GM12878 (cell line): ENCODE results near the gene FASN. TPM values are rescaled to one million over a fixed set of nuclear protein-coding genes. Genes with fewer than 3 reads are reported as not detected.

Source experiments
- ATAC-seq: fragments of 200-7000 bp; cut with Tn5 transposase; 3 replicates; pipeline ENCODE4 v1.9.1; 2020; ENCODE audit warnings: mild to moderate bottlenecking, moderate library complexity
- BruUV-seq: library from RNA; stranded (reverse); fragments of 400-500 nt; replicated peaks from 2 replicates; lab custom pipeline; 2021; lab: Mats Ljungman, UMichigan
- CTCF ChIA-PET: fragments of 300-600 bp; sonication (Branson Sonifier 250); formaldehyde crosslinking; extraction: SDS; loops from one replicate; lab custom pipeline; 2021; ENCODE audit warnings: inconsistent platforms; lab: Yijun Ruan, JAX
- POLR2A ChIA-PET: fragments of 350-600 bp; formaldehyde crosslinking; extraction: SDS; loops from one replicate; lab custom pipeline; 2021; ENCODE audit warnings: inconsistent platforms; lab: Charles Lee
- RAD21 ChIA-PET: fragments of 300-600 bp; sonication (Branson Sonifier 250); formaldehyde crosslinking; loops from one replicate; lab custom pipeline; 2023; ENCODE audit warnings: antibody characterized with exemption; ENCODE audit not compliant: unreplicated experiment; lab: Charles Lee
- SMC1A ChIA-PET: fragments of 300-600 bp; sonication (Branson Sonifier 250); formaldehyde crosslinking; loops from one replicate; lab custom pipeline; 2023; ENCODE audit not compliant: unreplicated experiment, uncharacterized antibody; lab: Charles Lee
- DNase-seq: peaks from one replicate; pipeline ENCODE4 v3.0.0-alpha.2; 2011; ENCODE audit warnings: low read depth, low spot score
- FAIRE-seq: peaks from 3 replicates; lab custom pipeline; 2011; peaks lifted over from hg19 to GRCh38; lab: Jason Lieb, UNC
- H2AFZ ChIP-seq: 2 replicates; pipeline ENCODE4 v1.6.0; 2011; ENCODE audit warnings: low read depth, low read length, control low read depth; ENCODE audit not compliant: control insufficient read depth
- H3K27ac ChIP-seq: 2 replicates; pipeline ENCODE4 v1.5.1; 2011; ENCODE audit warnings: control low read depth; ENCODE audit not compliant: control insufficient read depth, insufficient read depth
- H3K27me3 ChIP-seq, 2 experiments: replicated peaks in 1 of 2; 2 replicates each; pipeline versions ENCODE4 v1.6.0 to v1.6.1; 2011; ENCODE audit warnings: low read length in 1 of 2; ENCODE audit not compliant: control insufficient read depth in 2 of 2, insufficient read depth in 2 of 2
- H3K36me3 ChIP-seq, 2 experiments: 2 replicates each; pipeline ENCODE4 v1.5.1; 2011; ENCODE audit warnings: low read length in 1 of 2; ENCODE audit not compliant: control insufficient read depth in 2 of 2, insufficient read depth in 2 of 2
- H3K4me1 ChIP-seq: 2 replicates; pipeline ENCODE4 v1.6.1; 2011; ENCODE audit warnings: mild to moderate bottlenecking, low read length, moderate library complexity, mixed read lengths; ENCODE audit not compliant: control insufficient read depth, insufficient read depth
- H3K4me2 ChIP-seq: 2 replicates; pipeline ENCODE4 v1.6.0; 2011; ENCODE audit warnings: control low read depth; ENCODE audit not compliant: control insufficient read depth, insufficient read depth
- H3K4me3 ChIP-seq: fragments of 200-600 bp; sonication (generic); 2 replicates; pipeline ENCODE4 v1.5.1; 2016
- H3K79me2 ChIP-seq: 2 replicates; pipeline ENCODE4 v1.6.0; 2011; ENCODE audit warnings: low read length; ENCODE audit not compliant: control insufficient read depth, insufficient read depth
- H3K9ac ChIP-seq: 2 replicates; pipeline ENCODE4 v1.8.0; 2011; ENCODE audit warnings: low read length, control low read depth, mixed read lengths; ENCODE audit not compliant: control insufficient read depth, insufficient read depth
- H3K9me3 ChIP-seq: replicated peaks from 3 replicates; pipeline ENCODE4 v1.5.1; 2011; ENCODE audit warnings: mild to moderate bottlenecking, low read length; ENCODE audit not compliant: control insufficient read depth, insufficient read depth
- H4K20me1 ChIP-seq: 2 replicates; pipeline ENCODE4 v1.6.0; 2011; ENCODE audit not compliant: control insufficient read depth, insufficient read depth
- CBX3 ChIP-seq: fragments of 200-600 bp; sonication (generic); IDR thresholded peaks from 2 replicates; pipeline ENCODE4 v1.6.1; 2016; ENCODE audit warnings: low read depth, borderline replicate concordance
- CEBPB ChIP-seq, 2 experiments: fragments of 150-350 bp in 1 of 2; IDR thresholded peaks; 2 replicates each; pipeline ENCODE4 v1.6.1; 2012 to 2014; ENCODE audit warnings: low read depth in 2 of 2, low read length in 2 of 2, borderline replicate concordance in 1 of 2, inconsistent platforms in 1 of 2
- FOXM1 ChIP-seq: IDR thresholded peaks from 2 replicates; pipeline ENCODE4 v1.6.1; 2012; ENCODE audit warnings: low read depth, mild to moderate bottlenecking, inconsistent platforms, low read length, moderate library complexity
- HDAC6 ChIP-seq: fragments of 200-600 bp; sonication (generic); IDR thresholded peaks from one replicate; pipeline ENCODE4 v1.8.0; 2017; ENCODE audit warnings: antibody characterized with exemption; ENCODE audit not compliant: unreplicated experiment
- NFYB ChIP-seq: IDR thresholded peaks from 2 replicates; pipeline ENCODE4 v1.6.1; 2011; ENCODE audit warnings: low read depth, mild to moderate bottlenecking, low read length, improper control_type of control experiment, moderate library complexity; ENCODE audit not compliant: insufficient read depth
- POLR2AphosphoS5 ChIP-seq: IDR thresholded peaks from 2 replicates; pipeline ENCODE4 v1.6.1; 2011; ENCODE audit warnings: mild to moderate bottlenecking, low read length, inconsistent platforms
- SREBF2 ChIP-seq: IDR thresholded peaks from 2 replicates; pipeline ENCODE4 v1.6.1; 2012; ENCODE audit warnings: mild to moderate bottlenecking, low read length
- STAT3 ChIP-seq: IDR thresholded peaks from 2 replicates; pipeline ENCODE4 v1.6.1; 2011; ENCODE audit warnings: low read depth, low read length, improper control_type of control experiment
- WGBS: methylation state at CpG from one replicate; pipeline ENCODE4 v1.1.6; 2016; ENCODE audit warnings: low lambda C conversion rate; ENCODE audit not compliant: insufficient replicate concordance, insufficient coverage; ENCODE audit errors: missing lambda C conversion rate; 5-methylcytosine and 5-hydroxymethylcytosine counted together
- in situ Hi-C: fragments of 300-500 bp; cut with MboI; formaldehyde crosslinking; loops from 9 replicates; pipeline ENCODE4 v1.14.3; 2018; ENCODE audit warnings: mixed read lengths
- intact Hi-C: fragments of 100-400 bp; cut with micrococcal nuclease; formaldehyde crosslinking; loops from one replicate; pipeline ENCODE4 v1.14.2; 2022; ENCODE audit not compliant: unreplicated experiment
- polyA plus RNA-seq, 11 experiments: library from polyadenylated mRNA; depleted of rRNA in 4 of 11; unstranded in 6 of 11; stranded (reverse) in 5 of 11; fragments of >200 nt; fragmentation: Nextera tagmentation in 4 of 11; fragmentation: Illumina TruSeq in 1 of 11; extraction: Ambion mirVana in 4 of 11; extraction: Trizol in 1 of 11; gene quantifications; 1 replicate in 1 of 11; 2 replicates in 10 of 11; pipeline versions ENCODE4 v1.2.1 to v1.2.3, GENCODE V29; 2011 to 2016; ENCODE audit warnings: inconsistent platforms in 2 of 11, missing spikeins in 2 of 11, low read depth in 1 of 11
- total RNA-seq, 4 experiments: library from RNA; depleted of rRNA in 3 of 4; stranded (reverse); fragments of >200 nt in 3 of 4; fragmentation: Illumina TruSeq in 1 of 4; extraction: Trizol in 1 of 4; gene quantifications; 2 replicates each; pipeline versions ENCODE4 v1.2.1 to v1.2.3, GENCODE V29; 2013 to 2021
- TF ChIP-seq, protein P1 (sequence below): IDR thresholded peaks from 2 replicates; pipeline ENCODE4 v1.6.1; 2012; ENCODE audit warnings: mild to moderate bottlenecking, low read depth, low read length
- TF ChIP-seq, protein P2 (sequence below): fragments of 450-650 bp; IDR thresholded peaks from 2 replicates; pipeline ENCODE4 v1.6.1; 2016; ENCODE audit warnings: mild to moderate bottlenecking
- TF ChIP-seq, protein P3 (sequence below): IDR thresholded peaks from 2 replicates; pipeline ENCODE4 v1.6.1; 2011; ENCODE audit warnings: low read depth, low read length, improper control_type of control experiment, borderline replicate concordance
- TF ChIP-seq, protein P4 (sequence below): IDR thresholded peaks from 2 replicates; pipeline ENCODE4 v1.6.1; 2011; ENCODE audit warnings: mild to moderate bottlenecking, low read depth, low read length, moderate library complexity; ENCODE audit not compliant: insufficient replicate concordance
- TF ChIP-seq, protein P5 (sequence below), 3 experiments: IDR thresholded peaks in 2 of 3; conservative IDR thresholded peaks in 1 of 3; 2 replicates each; pipeline ENCODE4 v1.5.1; 2011; ENCODE audit warnings: low read depth in 3 of 3, low read length in 3 of 3, mild to moderate bottlenecking in 3 of 3, control low read depth in 2 of 3, moderate library complexity in 2 of 3, inconsistent platforms in 1 of 3, mixed read lengths in 1 of 3; ENCODE audit not compliant: control insufficient read depth in 2 of 3, insufficient read depth in 1 of 3; ENCODE audit errors: extremely low read depth in 1 of 3

FASN gene
- total and polyA plus RNA-seq, 10 of the 15 experiments (the other 5 are each of a cell fraction or from before 2014, with no cell fraction given) = 0.19 to 333 (median 30.4) TPM

DNA sequence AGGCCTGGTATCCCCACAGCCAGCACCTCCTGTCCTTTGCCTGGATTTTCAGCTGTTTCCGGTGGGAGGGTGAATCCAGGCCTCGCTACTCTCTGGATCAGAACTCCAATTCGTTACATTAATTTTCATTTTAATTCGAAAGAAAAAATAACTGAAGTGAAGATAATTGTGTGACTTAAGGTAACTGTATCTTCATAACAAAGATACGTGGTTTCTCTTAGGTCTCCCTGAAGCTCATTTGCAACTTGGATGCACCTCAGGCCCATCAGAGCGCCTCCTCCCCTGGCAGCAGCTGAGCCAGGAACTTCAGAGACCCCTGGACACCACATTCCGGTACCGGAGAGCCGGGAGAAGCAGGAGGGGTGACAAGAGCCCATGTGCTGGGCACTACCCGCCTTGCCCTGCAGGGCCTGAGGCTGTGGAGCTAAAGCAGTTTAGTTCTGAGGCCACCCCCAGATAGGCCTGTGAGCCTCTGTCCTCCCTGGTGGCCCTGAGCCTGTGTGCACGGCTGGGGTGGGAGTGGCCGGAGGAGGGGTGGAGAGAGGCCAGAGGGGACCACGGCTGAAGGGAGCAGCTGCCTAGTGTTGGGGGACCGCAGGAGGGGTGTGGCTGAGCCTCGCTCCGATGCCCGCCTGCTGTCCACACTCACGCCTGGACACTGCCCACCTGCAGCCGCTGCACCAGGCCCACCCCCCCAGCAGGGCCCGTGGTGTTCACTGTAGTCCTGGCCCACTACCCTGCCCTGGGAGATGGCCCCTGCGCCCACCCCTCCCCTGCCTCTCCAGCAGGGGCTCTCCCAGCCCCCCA is 21.0 kb downstream of the FASN start:
- in situ Hi-C loops = no loop called here
- no peak overlapping the region for H3K4me3 ChIP-seq
- TF ChIP-seq, protein P1, sequence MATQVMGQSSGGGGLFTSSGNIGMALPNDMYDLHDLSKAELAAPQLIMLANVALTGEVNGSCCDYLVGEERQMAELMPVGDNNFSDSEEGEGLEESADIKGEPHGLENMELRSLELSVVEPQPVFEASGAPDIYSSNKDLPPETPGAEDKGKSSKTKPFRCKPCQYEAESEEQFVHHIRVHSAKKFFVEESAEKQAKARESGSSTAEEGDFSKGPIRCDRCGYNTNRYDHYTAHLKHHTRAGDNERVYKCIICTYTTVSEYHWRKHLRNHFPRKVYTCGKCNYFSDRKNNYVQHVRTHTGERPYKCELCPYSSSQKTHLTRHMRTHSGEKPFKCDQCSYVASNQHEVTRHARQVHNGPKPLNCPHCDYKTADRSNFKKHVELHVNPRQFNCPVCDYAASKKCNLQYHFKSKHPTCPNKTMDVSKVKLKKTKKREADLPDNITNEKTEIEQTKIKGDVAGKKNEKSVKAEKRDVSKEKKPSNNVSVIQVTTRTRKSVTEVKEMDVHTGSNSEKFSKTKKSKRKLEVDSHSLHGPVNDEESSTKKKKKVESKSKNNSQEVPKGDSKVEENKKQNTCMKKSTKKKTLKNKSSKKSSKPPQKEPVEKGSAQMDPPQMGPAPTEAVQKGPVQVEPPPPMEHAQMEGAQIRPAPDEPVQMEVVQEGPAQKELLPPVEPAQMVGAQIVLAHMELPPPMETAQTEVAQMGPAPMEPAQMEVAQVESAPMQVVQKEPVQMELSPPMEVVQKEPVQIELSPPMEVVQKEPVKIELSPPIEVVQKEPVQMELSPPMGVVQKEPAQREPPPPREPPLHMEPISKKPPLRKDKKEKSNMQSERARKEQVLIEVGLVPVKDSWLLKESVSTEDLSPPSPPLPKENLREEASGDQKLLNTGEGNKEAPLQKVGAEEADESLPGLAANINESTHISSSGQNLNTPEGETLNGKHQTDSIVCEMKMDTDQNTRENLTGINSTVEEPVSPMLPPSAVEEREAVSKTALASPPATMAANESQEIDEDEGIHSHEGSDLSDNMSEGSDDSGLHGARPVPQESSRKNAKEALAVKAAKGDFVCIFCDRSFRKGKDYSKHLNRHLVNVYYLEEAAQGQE = no peak
- TF ChIP-seq CEBPB (IDR thresholded peaks at IDR 0.05; ENCODE audit: borderline replicate concordance in 1 of 2, low read depth in 2 of 2, low read length in 2 of 2) (no peak), FOXM1 (no peak), SREBF2 (no peak), STAT3 (no peak), NFYB (no peak), HDAC6 (no peak), POLR2AphosphoS5 (peak; percentile 57; the same call in 1 of the 2 replicates), CBX3 (no peak)
- TF ChIP-seq, protein P2, sequence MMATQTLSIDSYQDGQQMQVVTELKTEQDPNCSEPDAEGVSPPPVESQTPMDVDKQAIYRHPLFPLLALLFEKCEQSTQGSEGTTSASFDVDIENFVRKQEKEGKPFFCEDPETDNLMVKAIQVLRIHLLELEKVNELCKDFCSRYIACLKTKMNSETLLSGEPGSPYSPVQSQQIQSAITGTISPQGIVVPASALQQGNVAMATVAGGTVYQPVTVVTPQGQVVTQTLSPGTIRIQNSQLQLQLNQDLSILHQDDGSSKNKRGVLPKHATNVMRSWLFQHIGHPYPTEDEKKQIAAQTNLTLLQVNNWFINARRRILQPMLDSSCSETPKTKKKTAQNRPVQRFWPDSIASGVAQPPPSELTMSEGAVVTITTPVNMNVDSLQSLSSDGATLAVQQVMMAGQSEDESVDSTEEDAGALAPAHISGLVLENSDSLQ = no peak
- TF ChIP-seq, protein P3, sequence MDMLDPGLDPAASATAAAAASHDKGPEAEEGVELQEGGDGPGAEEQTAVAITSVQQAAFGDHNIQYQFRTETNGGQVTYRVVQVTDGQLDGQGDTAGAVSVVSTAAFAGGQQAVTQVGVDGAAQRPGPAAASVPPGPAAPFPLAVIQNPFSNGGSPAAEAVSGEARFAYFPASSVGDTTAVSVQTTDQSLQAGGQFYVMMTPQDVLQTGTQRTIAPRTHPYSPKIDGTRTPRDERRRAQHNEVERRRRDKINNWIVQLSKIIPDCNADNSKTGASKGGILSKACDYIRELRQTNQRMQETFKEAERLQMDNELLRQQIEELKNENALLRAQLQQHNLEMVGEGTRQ = no peak
- TF ChIP-seq, protein P4, sequence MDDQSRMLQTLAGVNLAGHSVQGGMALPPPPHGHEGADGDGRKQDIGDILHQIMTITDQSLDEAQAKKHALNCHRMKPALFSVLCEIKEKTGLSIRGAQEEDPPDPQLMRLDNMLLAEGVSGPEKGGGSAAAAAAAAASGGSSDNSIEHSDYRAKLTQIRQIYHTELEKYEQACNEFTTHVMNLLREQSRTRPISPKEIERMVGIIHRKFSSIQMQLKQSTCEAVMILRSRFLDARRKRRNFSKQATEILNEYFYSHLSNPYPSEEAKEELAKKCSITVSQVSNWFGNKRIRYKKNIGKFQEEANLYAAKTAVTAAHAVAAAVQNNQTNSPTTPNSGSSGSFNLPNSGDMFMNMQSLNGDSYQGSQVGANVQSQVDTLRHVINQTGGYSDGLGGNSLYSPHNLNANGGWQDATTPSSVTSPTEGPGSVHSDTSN = no peak
- TF ChIP-seq, protein P5, sequence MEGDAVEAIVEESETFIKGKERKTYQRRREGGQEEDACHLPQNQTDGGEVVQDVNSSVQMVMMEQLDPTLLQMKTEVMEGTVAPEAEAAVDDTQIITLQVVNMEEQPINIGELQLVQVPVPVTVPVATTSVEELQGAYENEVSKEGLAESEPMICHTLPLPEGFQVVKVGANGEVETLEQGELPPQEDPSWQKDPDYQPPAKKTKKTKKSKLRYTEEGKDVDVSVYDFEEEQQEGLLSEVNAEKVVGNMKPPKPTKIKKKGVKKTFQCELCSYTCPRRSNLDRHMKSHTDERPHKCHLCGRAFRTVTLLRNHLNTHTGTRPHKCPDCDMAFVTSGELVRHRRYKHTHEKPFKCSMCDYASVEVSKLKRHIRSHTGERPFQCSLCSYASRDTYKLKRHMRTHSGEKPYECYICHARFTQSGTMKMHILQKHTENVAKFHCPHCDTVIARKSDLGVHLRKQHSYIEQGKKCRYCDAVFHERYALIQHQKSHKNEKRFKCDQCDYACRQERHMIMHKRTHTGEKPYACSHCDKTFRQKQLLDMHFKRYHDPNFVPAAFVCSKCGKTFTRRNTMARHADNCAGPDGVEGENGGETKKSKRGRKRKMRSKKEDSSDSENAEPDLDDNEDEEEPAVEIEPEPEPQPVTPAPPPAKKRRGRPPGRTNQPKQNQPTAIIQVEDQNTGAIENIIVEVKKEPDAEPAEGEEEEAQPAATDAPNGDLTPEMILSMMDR (IDR thresholded peaks at IDR 0.05 in 2 of 3, conservative IDR thresholded peaks at IDR 0.05 in 1 of 3; ENCODE audit: control insufficient read depth in 2 of 3, extremely low read depth in 1 of 3, insufficient read depth in 1 of 3, low read depth in 3 of 3, low read length in 3 of 3) = no peak

More for the DNA sequence above, 21.0 kb downstream of the FASN start:
- BruUV-seq = no TSS peak
- no peaks in the 10 kb centered on the region for H3K9me3 ChIP-seq
- POLR2A ChIA-PET = no interaction called here
- no peaks in the 10 kb centered on the region for H3K4me1 ChIP-seq
- peak; percentile 47 for ATAC-seq
- H4K20me1 ChIP-seq = no peaks in the 10 kb centered on the region
- no peaks in the 10 kb centered on the region for H3K27me3 ChIP-seq
- FAIRE-seq = no peak
- intact Hi-C loops = no loop called here
- H3K9ac ChIP-seq = no peak overlapping the region
- CTCF ChIA-PET = interaction anchor here (0.6 kb wide), 1 partner anchor 27 kb away, joined by 3 read pairs; no protein-coding TSS in a partner anchor
- SMC1A ChIA-PET = no interaction called here
- WGBS = 92% methylated on average over 15 of the region's 21 CpGs
- no peak overlapping the region for H3K27ac ChIP-seq
- RAD21 ChIA-PET = no interaction called here
- DNase-seq = no peak
- H3K79me2 ChIP-seq = no peaks in the 10 kb centered on the region
- H3K4me2 ChIP-seq = no peak overlapping the region
- H3K36me3 ChIP-seq = peaks cover 4 to 23% of the 10 kb centered on the region in 2 experiments; a peak in 3 of 4 replicates
- no peak overlapping the region for H2AFZ ChIP-seq
